Measurements from ENCODE around the gene ERBIN. TPM values are rescaled to one million over a fixed set of nuclear protein-coding genes. Genes with fewer than 3 reads are reported as not detected.
"Not testable (repeated sequence)": the region's sequence is repeated elsewhere in the genome, so short reads cannot be mapped to it uniquely, and the experiment has no call there.

The ERBIN gene
- total RNA-seq, 2 donors from 2014 or later = 96.2 to 98.6 TPM

GRCh38 chr5:65902104-65902503, 24.3 kb upstream of the ERBIN start:
- ATAC-seq = no peak
- no peaks in the 10 kb centered on the region for H3K4me1 Mint-ChIP-seq
- H3K27me3 Mint-ChIP-seq = no peaks in the 10 kb centered on the region
- no peak overlapping the region for H3K4me3 Mint-ChIP-seq
- H3K9me3 ChIP-seq (ENCODE audit: control insufficient read depth, low read length, poor library complexity, severe bottlenecking) = no peaks in the 10 kb centered on the region
- H3K36me3 Mint-ChIP-seq (ENCODE audit: low read depth) = no peaks in the 10 kb centered on the region
- DNase-seq = no peak
- no peak overlapping the region for H3K27ac Mint-ChIP-seq

DNA sequence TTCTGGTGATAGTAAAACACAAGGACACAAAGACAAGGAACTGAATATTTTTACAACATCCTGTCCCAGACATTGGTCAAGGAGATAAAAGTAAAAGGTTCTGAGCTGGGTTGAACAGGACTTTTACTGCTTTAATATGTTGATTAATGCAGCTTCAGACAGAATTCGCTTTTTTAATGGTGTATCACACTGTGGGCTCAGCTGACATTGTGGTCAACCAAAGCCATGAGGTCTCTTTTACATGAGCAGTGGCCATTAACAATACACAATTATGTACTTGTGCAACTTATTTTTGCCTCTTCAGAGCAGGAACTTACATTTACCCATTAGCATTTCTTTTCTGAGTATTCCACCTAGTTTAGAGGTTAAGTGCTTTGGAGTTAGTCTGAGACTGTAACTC, 22.8 kb upstream of the ERBIN start:
- Mint-ChIP-seq H3K36me3 (ENCODE audit: low read depth) (no peaks in the 10 kb centered on the region), H3K27ac (no peak overlapping the region), H3K4me3 (no peak overlapping the region), H3K27me3 (no peaks in the 10 kb centered on the region), H3K4me1 (no peaks in the 10 kb centered on the region)
- DNase-seq (no peak), ATAC-seq (no peak)
- H3K9me3 ChIP-seq (ENCODE audit: control insufficient read depth, low read length, poor library complexity, severe bottlenecking) = no peaks in the 10 kb centered on the region

- ATAC-seq (no peak), DNase-seq (no peak)
- Mint-ChIP-seq H3K27me3 (no peaks in the 10 kb centered on the region), H3K4me3 (no peak overlapping the region), H3K4me1 (no peaks in the 10 kb centered on the region), H3K27ac (no peak overlapping the region), H3K36me3 (ENCODE audit: low read depth) (no peaks in the 10 kb centered on the region)
- H3K9me3 ChIP-seq (ENCODE audit: control insufficient read depth, low read length, poor library complexity, severe bottlenecking) = no peaks in the 10 kb centered on the region
Observed at GRCh38 chr5:65906256-65906655, 20.1 kb upstream of the ERBIN start.

DNA sequence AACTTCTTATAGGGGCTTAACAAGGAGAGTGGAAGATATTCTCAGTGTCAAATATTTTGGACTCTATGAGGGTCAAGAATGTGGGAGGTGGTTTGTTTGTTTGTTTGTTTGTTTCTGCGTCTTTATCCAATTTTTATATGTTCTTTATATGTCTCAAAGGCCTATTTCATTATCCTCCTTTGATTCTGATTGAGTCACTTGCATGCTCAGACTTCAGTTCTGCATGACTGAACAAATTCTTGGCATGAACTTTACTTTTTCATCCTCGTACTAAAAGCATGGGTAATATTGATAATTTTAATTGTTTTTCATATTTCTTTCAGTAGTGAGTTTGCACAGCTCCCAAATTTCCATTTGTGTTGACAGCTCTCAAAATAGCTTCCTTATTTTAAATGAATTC, 19.2 kb upstream of the ERBIN start:
- Mint-ChIP-seq H3K4me3 (no peak overlapping the region), H3K36me3 (ENCODE audit: low read depth) (no peaks in the 10 kb centered on the region), H3K4me1 (no peaks in the 10 kb centered on the region), H3K27me3 (no peaks in the 10 kb centered on the region), H3K27ac (no peak overlapping the region)
- no peaks in the 10 kb centered on the region for H3K9me3 ChIP-seq (ENCODE audit: control insufficient read depth, low read length, poor library complexity, severe bottlenecking)
- ATAC-seq (no peak), DNase-seq (no peak)

DNA sequence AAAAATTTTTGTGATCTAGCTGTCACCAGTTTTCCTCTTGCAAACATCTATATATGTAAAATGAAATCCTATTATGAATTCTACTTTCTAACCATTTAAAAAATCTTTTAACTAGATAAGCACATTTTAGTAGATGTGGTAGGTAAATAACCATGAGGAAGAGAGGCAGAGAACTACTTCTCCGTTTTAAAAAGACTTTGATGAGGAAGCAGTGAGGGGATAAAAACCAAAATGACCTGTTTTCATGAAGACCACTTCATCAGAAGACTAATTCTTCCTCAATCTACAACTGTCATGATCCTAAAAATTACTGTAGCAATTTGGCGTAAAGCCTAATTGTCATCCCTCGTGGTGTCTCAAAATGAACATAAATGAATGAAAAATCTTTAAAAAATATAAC, 15.7 kb upstream of the ERBIN start:
- no peak for DNase-seq
- H3K4me1 Mint-ChIP-seq = peaks cover 3% of the 10 kb centered on the region
- H3K27ac Mint-ChIP-seq = no peak overlapping the region
- H3K27me3 Mint-ChIP-seq = no peaks in the 10 kb centered on the region
- no peak for ATAC-seq
- H3K4me3 Mint-ChIP-seq = no peak overlapping the region
- H3K36me3 Mint-ChIP-seq (ENCODE audit: low read depth) = no peaks in the 10 kb centered on the region
- H3K9me3 ChIP-seq (ENCODE audit: control insufficient read depth, low read length, poor library complexity, severe bottlenecking) = no peaks in the 10 kb centered on the region

DNA sequence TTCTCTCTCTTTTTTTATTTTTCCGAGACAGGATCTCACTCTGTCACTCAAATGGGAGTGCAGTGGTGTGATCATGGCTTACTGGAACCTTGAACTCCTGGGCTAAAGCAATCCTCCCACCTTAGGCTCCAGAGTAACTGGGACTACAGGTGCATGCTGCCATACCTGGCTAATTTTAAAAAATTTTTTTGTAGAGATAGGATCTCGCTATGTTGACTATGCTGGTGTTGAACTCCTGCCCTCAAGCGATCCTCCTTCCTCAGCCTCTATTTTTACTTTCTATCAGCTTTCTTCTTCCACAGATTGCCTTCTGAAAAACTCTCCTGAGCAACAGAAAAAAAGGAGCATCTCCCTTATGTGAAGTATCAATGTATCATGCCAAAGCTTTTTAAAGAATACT, 14.1 kb upstream of the ERBIN start:
- DNase-seq (no peak), ATAC-seq (no peak)
- Mint-ChIP-seq H3K27ac (no peak overlapping the region), H3K4me3 (no peak overlapping the region), H3K4me1 (peaks cover 3% of the 10 kb centered on the region), H3K27me3 (no peaks in the 10 kb centered on the region), H3K36me3 (ENCODE audit: low read depth) (no peaks in the 10 kb centered on the region)
- no peaks in the 10 kb centered on the region for H3K9me3 ChIP-seq (ENCODE audit: control insufficient read depth, low read length, poor library complexity, severe bottlenecking)

GRCh38 chr5:65913519-65913918, 12.9 kb upstream of the ERBIN start:
- DNase-seq = no peak
- Mint-ChIP-seq H3K4me1 (peaks cover 3% of the 10 kb centered on the region), H3K27me3 (no peaks in the 10 kb centered on the region), H3K27ac (no peak overlapping the region), H3K4me3 (no peak overlapping the region), H3K36me3 (ENCODE audit: low read depth) (no peaks in the 10 kb centered on the region)
- H3K9me3 ChIP-seq (ENCODE audit: control insufficient read depth, low read length, poor library complexity, severe bottlenecking) = no peaks in the 10 kb centered on the region
- no peak for ATAC-seq

DNA sequence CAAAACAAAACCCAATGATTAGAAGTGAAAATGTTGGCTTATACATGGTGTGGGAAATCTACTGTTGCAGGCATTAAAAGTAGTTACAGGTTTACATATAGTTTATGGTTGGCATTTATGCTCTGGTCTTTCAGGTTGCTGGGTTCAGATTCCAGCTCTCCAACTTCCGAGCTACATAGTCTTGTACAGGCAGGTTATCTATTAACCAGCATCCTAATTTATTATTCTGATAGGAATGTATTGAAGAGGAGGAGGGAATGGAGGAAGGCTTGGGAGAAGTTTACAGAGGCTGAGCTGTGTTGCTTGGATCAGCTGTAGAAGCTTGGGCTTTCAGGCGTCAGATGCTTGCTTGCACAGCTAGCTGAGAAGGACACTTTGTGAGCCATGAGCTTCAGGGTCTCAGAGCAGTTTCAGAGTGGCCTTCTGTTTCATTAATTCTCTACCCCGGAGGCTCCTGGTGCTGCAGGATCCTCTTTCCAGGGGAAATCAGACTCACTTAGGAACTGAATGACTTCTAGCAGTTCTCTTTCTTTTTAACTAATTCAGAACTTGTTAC, 11.7 kb upstream of the ERBIN start:
- Mint-ChIP-seq H3K4me1 (peaks cover 3% of the 10 kb centered on the region), H3K27me3 (no peaks in the 10 kb centered on the region), H3K36me3 (ENCODE audit: low read depth) (no peaks in the 10 kb centered on the region), H3K4me3 (no peak overlapping the region), H3K27ac (no peak overlapping the region)
- ATAC-seq (no peak), DNase-seq (no peak)
- no peaks in the 10 kb centered on the region for H3K9me3 ChIP-seq (ENCODE audit: control insufficient read depth, low read length, poor library complexity, severe bottlenecking)

DNA sequence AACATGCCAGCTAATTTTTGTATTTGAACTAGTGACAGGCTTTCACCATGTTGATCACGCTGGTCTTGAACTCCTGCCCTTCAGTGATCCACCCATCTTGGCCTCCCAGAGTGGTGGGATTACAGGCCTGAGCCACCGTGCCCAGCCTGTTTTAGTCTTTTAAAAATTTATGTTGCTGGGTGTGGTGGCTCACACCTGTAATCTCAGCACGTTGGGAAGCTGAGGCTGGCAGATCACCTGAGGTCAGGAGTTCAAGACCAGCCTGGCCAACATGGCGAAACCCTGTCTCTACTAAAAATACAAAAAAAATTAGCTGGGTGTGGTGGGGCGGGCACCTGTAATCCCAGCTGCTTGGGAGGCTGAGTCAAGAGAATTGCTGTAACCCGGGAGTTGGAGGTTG, 10.7 kb upstream of the ERBIN start:
- not testable (repeated sequence) for H3K9me3 ChIP-seq (ENCODE audit: control insufficient read depth, low read length, poor library complexity, severe bottlenecking); H3K36me3 Mint-ChIP-seq (ENCODE audit: low read depth); H3K4me3 Mint-ChIP-seq; H3K27me3 Mint-ChIP-seq; H3K4me1 Mint-ChIP-seq; DNase-seq; H3K27ac Mint-ChIP-seq; ATAC-seq

GRCh38 chr5:65916066-65916465, 10.3 kb upstream of the ERBIN start:
- no peak for DNase-seq
- no peak overlapping the region for H3K4me3 Mint-ChIP-seq

GRCh38 chr5:65916636-65917035, 9.7 kb upstream of the ERBIN start:
- no peaks in the 10 kb centered on the region for H3K36me3 Mint-ChIP-seq (ENCODE audit: low read depth)
- no peak overlapping the region for H3K27ac Mint-ChIP-seq
- no peak for ATAC-seq
- H3K4me3 Mint-ChIP-seq = no peak overlapping the region
- H3K4me1 Mint-ChIP-seq = peaks cover 3% of the 10 kb centered on the region
- no peaks in the 10 kb centered on the region for H3K27me3 Mint-ChIP-seq
- DNase-seq = no peak
- H3K9me3 ChIP-seq (ENCODE audit: control insufficient read depth, low read length, poor library complexity, severe bottlenecking) = no peaks in the 10 kb centered on the region

More at GRCh38 chr5:65916066-65916465, 10.3 kb upstream of the ERBIN start:
- Mint-ChIP-seq H3K27ac (no peak overlapping the region), H3K27me3 (no peaks in the 10 kb centered on the region), H3K36me3 (ENCODE audit: low read depth) (no peaks in the 10 kb centered on the region), H3K4me1 (peaks cover 3% of the 10 kb centered on the region)
- ATAC-seq = no peak
- H3K9me3 ChIP-seq (ENCODE audit: control insufficient read depth, low read length, poor library complexity, severe bottlenecking) = no peaks in the 10 kb centered on the region

GRCh38 chr5:65919773-65920172, 6.6 kb upstream of the ERBIN start:
- DNase-seq (no peak), ATAC-seq (no peak)
- no peak overlapping the region for H3K27ac Mint-ChIP-seq

DNA sequence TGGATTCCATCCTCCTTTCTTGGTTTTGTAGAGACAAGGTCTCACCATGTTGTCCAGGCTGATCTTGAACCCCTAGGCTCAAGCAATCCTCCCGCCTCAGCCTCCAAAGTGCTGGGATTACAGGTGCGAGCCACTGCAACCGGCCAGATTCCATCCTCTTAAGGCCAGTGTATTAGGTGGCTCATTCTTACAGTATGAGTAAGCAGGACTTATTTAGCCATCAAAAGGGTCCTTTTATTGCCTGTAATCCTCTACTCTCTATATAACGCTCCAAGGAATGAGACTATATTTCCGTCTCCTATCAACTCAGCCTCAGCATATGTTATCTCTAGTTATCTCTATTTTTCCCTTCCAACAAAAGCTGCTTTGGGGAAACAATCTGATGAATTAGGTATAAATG, 3.0 kb upstream of the ERBIN start:
- Mint-ChIP-seq H3K36me3 (ENCODE audit: low read depth) (no peaks in the 10 kb centered on the region), H3K4me3 (no peak overlapping the region), H3K27ac (peak overlapping the region; percentile 24), H3K4me1 (peaks cover 13% of the 10 kb centered on the region), H3K27me3 (no peaks in the 10 kb centered on the region)
- no peaks in the 10 kb centered on the region for H3K9me3 ChIP-seq (ENCODE audit: control insufficient read depth, low read length, poor library complexity, severe bottlenecking)
- no peak for ATAC-seq
- DNase-seq = no peak

More at GRCh38 chr5:65919773-65920172, 6.6 kb upstream of the ERBIN start:
- no peaks in the 10 kb centered on the region for H3K9me3 ChIP-seq (ENCODE audit: control insufficient read depth, low read length, poor library complexity, severe bottlenecking)
- Mint-ChIP-seq H3K4me1 (peaks cover 8% of the 10 kb centered on the region), H3K36me3 (ENCODE audit: low read depth) (no peaks in the 10 kb centered on the region), H3K27me3 (no peaks in the 10 kb centered on the region), H3K4me3 (no peak overlapping the region)

DNA sequence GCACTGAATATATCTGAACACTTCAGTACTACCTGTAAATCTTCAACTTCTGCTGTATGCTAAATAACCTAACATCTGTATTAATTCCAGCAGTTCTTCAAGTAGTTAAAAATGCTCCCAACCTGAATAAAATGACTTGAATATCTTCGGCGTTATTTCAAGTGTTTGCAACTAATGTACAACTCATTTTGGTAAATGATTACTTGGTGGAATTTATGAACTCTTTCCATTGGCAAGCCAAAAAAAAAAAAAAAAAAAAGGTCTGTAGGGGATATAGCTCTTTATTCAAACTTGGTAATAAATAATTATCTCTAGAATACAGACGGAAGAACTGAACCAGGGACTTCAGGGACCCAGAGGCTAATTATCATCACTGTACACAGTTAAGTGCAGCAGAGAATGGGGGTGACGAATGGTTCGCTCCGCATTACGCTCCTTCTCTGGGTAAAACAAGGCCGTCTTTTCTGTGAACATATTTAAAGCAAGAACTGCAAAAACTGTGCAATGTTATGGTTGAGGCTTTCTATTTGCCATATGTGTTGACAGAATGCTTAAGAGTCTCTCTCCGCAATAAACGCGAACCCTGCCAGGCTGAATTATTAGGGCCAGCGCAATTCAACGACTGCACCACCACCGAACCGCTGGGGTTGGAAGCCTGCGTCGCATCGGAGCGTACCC, 1.9 kb upstream of the ERBIN start:
- DNase-seq (no peak), ATAC-seq (no peak)
- Mint-ChIP-seq H3K4me1 (peaks cover 16% of the 10 kb centered on the region), H3K36me3 (ENCODE audit: low read depth) (no peaks in the 10 kb centered on the region), H3K27ac (peak overlapping the region; percentile 96), H3K4me3 (peak overlapping the region; percentile 89), H3K27me3 (no peaks in the 10 kb centered on the region)
- no peaks in the 10 kb centered on the region for H3K9me3 ChIP-seq (ENCODE audit: control insufficient read depth, low read length, poor library complexity, severe bottlenecking)
